GM19467 (cell line): Measurements from ENCODE around the gene PUS7L.

Experiments used
- ATAC-seq: cut with Tn5 transposase; IDR thresholded peaks from one replicate; pipeline ENCODE4 v1.9.1; 2021; ENCODE audit warnings: mild to moderate bottlenecking, moderate library complexity; ENCODE audit not compliant: unreplicated experiment

The PUS7L gene

DNA sequence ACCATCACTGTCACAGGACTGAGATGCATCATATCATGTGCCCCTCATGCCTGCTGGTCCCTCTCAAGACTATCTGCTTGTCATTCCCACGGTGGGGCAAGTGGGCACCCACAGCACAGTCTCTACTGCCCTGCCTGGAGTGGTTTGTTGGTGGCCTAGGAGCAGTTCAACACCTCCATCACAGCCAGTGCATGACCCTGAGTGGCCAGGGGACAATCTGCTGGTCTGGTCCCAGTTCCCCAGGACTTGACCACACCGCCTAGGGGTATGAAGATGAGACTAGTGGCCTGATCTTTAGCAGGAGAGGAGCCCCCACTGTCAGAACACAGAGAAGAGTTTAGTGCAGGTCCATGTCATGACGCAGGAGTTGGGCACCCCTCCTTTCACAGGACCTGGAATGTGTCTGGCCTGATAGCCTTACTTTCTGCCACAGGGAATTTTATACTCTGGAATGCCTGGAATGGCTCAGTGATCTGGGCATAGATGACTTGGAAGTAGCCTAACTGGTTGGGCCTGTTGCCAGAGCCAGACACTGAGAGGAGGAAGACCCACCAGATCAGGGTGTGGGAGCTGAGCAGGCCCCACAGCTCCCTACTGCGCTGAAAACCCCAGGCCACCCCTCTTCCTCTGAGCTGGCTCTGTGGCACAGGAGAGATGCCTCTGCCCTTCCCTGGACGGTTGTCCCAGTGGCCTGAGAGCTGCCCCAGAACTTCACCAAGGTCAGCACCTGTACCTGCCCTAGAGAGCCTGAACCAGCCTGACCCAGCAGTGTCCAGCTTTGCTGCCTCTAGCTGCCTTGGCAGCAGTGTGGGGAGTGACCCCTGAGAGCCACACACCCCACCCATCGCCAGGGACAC is 83.3 kb downstream of the PUS7L start:
- no peak for ATAC-seq

DNA sequence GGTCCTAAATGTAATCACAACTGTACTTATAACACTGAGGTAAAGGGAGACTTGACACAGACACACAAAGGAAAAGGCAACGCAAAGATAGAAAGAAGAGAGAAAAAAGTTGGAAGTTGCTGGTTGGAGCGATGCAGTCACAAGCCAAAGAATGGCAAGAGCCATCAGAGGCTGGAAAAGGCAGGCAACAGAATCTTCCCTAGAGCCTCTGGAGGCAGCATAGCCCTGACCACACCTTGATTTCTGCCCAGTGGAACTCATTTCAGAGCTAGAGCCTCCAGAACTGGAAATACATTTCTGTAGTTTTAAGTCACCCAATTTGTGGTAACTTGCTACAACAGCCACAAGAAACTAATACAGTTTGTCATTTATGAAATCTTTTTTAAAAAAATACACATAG is 89.2 kb downstream of the PUS7L start:
- no peak for ATAC-seq
